A549 (cell line): ENCODE data around the gene IPO4. TPM values are rescaled to one million over a fixed set of nuclear protein-coding genes. Genes with fewer than 3 reads are reported as not detected.

ENCODE experiments used
- ATAC-seq, 2 experiments: fragments of 200-7000 bp in 1 of 2; fragments of >200 bp in 1 of 2; cut with Nextera tagmentation in 1 of 2; cut with Tn5 transposase in 1 of 2; 3 replicates each; pipeline versions ENCODE4 v1.8.0 to v1.9.1; 2018 to 2020; ENCODE audit warnings: mild to moderate bottlenecking in 1 of 2, moderate library complexity in 1 of 2
- CTCF ChIA-PET: fragments of 300-600 bp; sonication (Branson Sonifier 250); formaldehyde crosslinking; extraction: SDS; loops from one replicate; lab custom pipeline; 2021; ENCODE audit warnings: antibody characterized with exemption, inconsistent platforms; lab: Yijun Ruan, JAX
- POLR2A ChIA-PET: fragments of 350-600 bp; formaldehyde crosslinking; extraction: SDS; loops from one replicate; lab custom pipeline; 2021; ENCODE audit warnings: antibody characterized with exemption, inconsistent platforms; lab: Yijun Ruan, JAX
- DNase-seq, 2 experiments: peaks; one replicate each; pipeline versions ENCODE4 v3.0.0 to v3.0.0-alpha.2; 2011 to 2016; ENCODE audit warnings: low read depth in 1 of 2, low spot score in 1 of 2
- FAIRE-seq: peaks from 2 replicates; lab custom pipeline; 2011; peaks lifted over from hg19 to GRCh38; lab: Jason Lieb, UNC
- H3K27ac ChIP-seq, 2 experiments: fragments of >200 bp; sonication (Bioruptor Twin); formaldehyde crosslinking; 3 replicates each; pipeline ENCODE4 v1.5.1; 2016 to 2017
- H3K4me1 ChIP-seq: fragments of >200 bp; sonication (Bioruptor Twin); formaldehyde crosslinking; 3 replicates; pipeline ENCODE4 v1.6.1; 2016
- H3K4me2 ChIP-seq: fragments of >200 bp; sonication (Bioruptor Twin); formaldehyde crosslinking; 3 replicates; pipeline ENCODE4 v1.6.1; 2016
- H3K4me3 ChIP-seq: fragments of >200 bp; sonication (Bioruptor Twin); formaldehyde crosslinking; 3 replicates; pipeline ENCODE4 v1.5.1; 2016
- H3K9me3 ChIP-seq: fragments of >200 bp; sonication (Bioruptor Twin); formaldehyde crosslinking; 3 replicates; pipeline ENCODE4 v1.6.1; 2016
- CBX8 ChIP-seq: fragments of 200-600 bp; sonication (generic); IDR thresholded peaks from 2 replicates; pipeline ENCODE4 v1.6.1; 2016
- CEBPB ChIP-seq, 2 experiments: fragments of >200 bp in 1 of 2; sonication (Bioruptor Twin) in 1 of 2; formaldehyde crosslinking in 1 of 2; IDR thresholded peaks; 2 replicates each; pipeline ENCODE4 v1.6.1; 2012 to 2016
- CHD2 ChIP-seq: fragments of 150-350 bp; IDR thresholded peaks from 2 replicates; pipeline ENCODE4 v1.6.1; 2014; ENCODE audit warnings: low read length; ENCODE audit not compliant: partially characterized antibody
- EHMT2 ChIP-seq: fragments of 200-600 bp; sonication (generic); IDR thresholded peaks from 2 replicates; pipeline ENCODE4 v1.6.1; 2016; ENCODE audit warnings: antibody characterized with exemption, low read depth, mild to moderate bottlenecking, moderate library complexity
- ESRRA ChIP-seq: fragments of 150-350 bp; IDR thresholded peaks from 2 replicates; pipeline ENCODE4 v1.6.1; 2014; ENCODE audit warnings: mild to moderate bottlenecking, low read length, borderline replicate concordance
- FOSL2 ChIP-seq, 2 experiments: fragments of 450-650 bp in 1 of 2; fragments of >200 bp in 1 of 2; sonication (Bioruptor Twin) in 1 of 2; formaldehyde crosslinking; IDR thresholded peaks; 2 replicates each; pipeline versions ENCODE4 v1.5.0 to v1.6.1; 2016 to 2020; ENCODE audit warnings: mild to moderate bottlenecking in 1 of 2, moderate library complexity in 1 of 2
- GATA3 ChIP-seq: IDR thresholded peaks from 2 replicates; pipeline ENCODE4 v1.6.1; 2012; ENCODE audit warnings: borderline replicate concordance
- HMGXB4 ChIP-seq: fragments of 250-450 bp; sonication (Bioruptor Pico); IDR thresholded peaks from 2 replicates; pipeline ENCODE4 v1.5.0; 2021; ENCODE audit warnings: mild to moderate bottlenecking, moderate library complexity, borderline replicate concordance
- HOXB13 ChIP-seq: fragments of 250-450 bp; sonication (Bioruptor Pico); IDR thresholded peaks from 2 replicates; pipeline ENCODE4 v1.5.0; 2020; ENCODE audit warnings: low read depth, mild to moderate bottlenecking, moderate library complexity
- HOXB5 ChIP-seq: fragments of 250-450 bp; sonication (Bioruptor Pico); IDR thresholded peaks from 2 replicates; pipeline ENCODE4 v1.5.0; 2020; ENCODE audit warnings: mild to moderate bottlenecking, moderate library complexity
- JUNB ChIP-seq: fragments of >200 bp; sonication (Bioruptor Twin); formaldehyde crosslinking; IDR thresholded peaks from 2 replicates; pipeline ENCODE4 v1.6.1; 2016
- KDM5A ChIP-seq: fragments of 200-600 bp; sonication (generic); IDR thresholded peaks from 2 replicates; pipeline ENCODE4 v1.6.1; 2016; ENCODE audit warnings: antibody characterized with exemption, mild to moderate bottlenecking
- MYC ChIP-seq: IDR thresholded peaks from 2 replicates; pipeline ENCODE4 v1.6.1; 2012; ENCODE audit warnings: mild to moderate bottlenecking, inconsistent platforms, low read length, improper control_type of control experiment, borderline replicate concordance
- NPAS2 ChIP-seq: fragments of 250-450 bp; sonication (Bioruptor Pico); IDR thresholded peaks from 2 replicates; pipeline ENCODE4 v1.8.0; 2022; ENCODE audit warnings: mild to moderate bottlenecking, moderate library complexity, borderline replicate concordance
- NR3C1 ChIP-seq: fragments of >200 bp; sonication (Bioruptor Twin); formaldehyde crosslinking; IDR thresholded peaks from 3 replicates; pipeline ENCODE4 v1.6.1; 2017
- POLR2A ChIP-seq: IDR thresholded peaks from 2 replicates; pipeline ENCODE4 v1.6.1; 2012; ENCODE audit warnings: mild to moderate bottlenecking, low read length
- RCOR1 ChIP-seq: fragments of 150-350 bp; IDR thresholded peaks from 2 replicates; pipeline ENCODE4 v1.6.1; 2014; ENCODE audit warnings: antibody characterized with exemption, low read length, low read depth
- REST ChIP-seq: fragments of 200-600 bp; sonication (generic); IDR thresholded peaks from 2 replicates; pipeline ENCODE4 v1.6.1; 2016; ENCODE audit warnings: antibody characterized with exemption, mild to moderate bottlenecking, moderate library complexity
- RFX5 ChIP-seq: fragments of 450-650 bp; IDR thresholded peaks from 2 replicates; pipeline ENCODE4 v1.7.1; 2014; ENCODE audit warnings: antibody characterized with exemption, mild to moderate bottlenecking, moderate library complexity
- TFCP2L1 ChIP-seq: fragments of 250-450 bp; sonication (Bioruptor Pico); IDR thresholded peaks from 2 replicates; pipeline ENCODE4 v1.5.0; 2021; ENCODE audit warnings: mild to moderate bottlenecking
- ZC3H11A ChIP-seq: fragments of 450-650 bp; IDR thresholded peaks from 2 replicates; pipeline ENCODE4 v1.6.1; 2014; ENCODE audit warnings: antibody characterized with exemption, mild to moderate bottlenecking
- WGBS: methylation state at CpG from one replicate; pipeline ENCODE4 v1.1.6; 2017; ENCODE audit errors: missing lambda C conversion rate; 5-methylcytosine and 5-hydroxymethylcytosine counted together
- polyA plus RNA-seq, 4 experiments: library from polyadenylated mRNA; depleted of rRNA in 3 of 4; stranded (reverse); fragments of >200 nt; fragmentation: RNase III in 1 of 4; extraction: RNeasy Plus Mini Kit Qiagen cat#74134 plus additional on column Dnase treatment in 1 of 4; gene quantifications; 2 replicates in 3 of 4; 3 replicates in 1 of 4; pipeline ENCODE4 v1.2.3, GENCODE V29; 2011 to 2017
- TF ChIP-seq, protein P1 (sequence below): IDR thresholded peaks from 2 replicates; pipeline ENCODE4 v1.6.1; 2012; ENCODE audit warnings: low read depth, borderline replicate concordance
- TF ChIP-seq, protein P2 (sequence below): IDR thresholded peaks from 2 replicates; pipeline ENCODE4 v1.6.1; 2012
- TF ChIP-seq, protein P3 (sequence below): IDR thresholded peaks from 2 replicates; pipeline ENCODE4 v1.6.1; 2012
- TF ChIP-seq, protein P4 (sequence below): fragments of 150-350 bp; IDR thresholded peaks from 2 replicates; pipeline ENCODE4 v1.6.1; 2014; ENCODE audit warnings: low read depth, mild to moderate bottlenecking, low read length
- TF ChIP-seq, protein P5 (sequence below): fragments of 450-650 bp; IDR thresholded peaks from 2 replicates; pipeline ENCODE4 v1.6.1; 2014; ENCODE audit warnings: antibody characterized with exemption

The IPO4 gene
- polyA plus RNA-seq, 2 of the 4 experiments (the other 2 are of a cell fraction): 37.1 to 91.7 TPM

- TF ChIP-seq, protein P1, sequence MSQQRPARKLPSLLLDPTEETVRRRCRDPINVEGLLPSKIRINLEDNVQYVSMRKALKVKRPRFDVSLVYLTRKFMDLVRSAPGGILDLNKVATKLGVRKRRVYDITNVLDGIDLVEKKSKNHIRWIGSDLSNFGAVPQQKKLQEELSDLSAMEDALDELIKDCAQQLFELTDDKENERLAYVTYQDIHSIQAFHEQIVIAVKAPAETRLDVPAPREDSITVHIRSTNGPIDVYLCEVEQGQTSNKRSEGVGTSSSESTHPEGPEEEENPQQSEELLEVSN: peak; percentile 100
- TF ChIP-seq CEBPB (IDR thresholded peaks at IDR 0.05): no peak
- TF ChIP-seq POLR2A: peak; percentile 78
- no peak for TF ChIP-seq HMGXB4 (CRISPR knock-in tag)
- TF ChIP-seq FOSL2 (IDR thresholded peaks at IDR 0.05): no peak
- TF ChIP-seq FOSL2 (CRISPR knock-in tag; IDR thresholded peaks at IDR 0.05): peak; percentile 42; the same call in 1 of the 2 replicates
- TF ChIP-seq, protein P2, sequence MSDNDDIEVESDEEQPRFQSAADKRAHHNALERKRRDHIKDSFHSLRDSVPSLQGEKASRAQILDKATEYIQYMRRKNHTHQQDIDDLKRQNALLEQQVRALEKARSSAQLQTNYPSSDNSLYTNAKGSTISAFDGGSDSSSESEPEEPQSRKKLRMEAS: peak; percentile 96
- TF ChIP-seq NR3C1: no peak
- TF ChIP-seq, protein P3, sequence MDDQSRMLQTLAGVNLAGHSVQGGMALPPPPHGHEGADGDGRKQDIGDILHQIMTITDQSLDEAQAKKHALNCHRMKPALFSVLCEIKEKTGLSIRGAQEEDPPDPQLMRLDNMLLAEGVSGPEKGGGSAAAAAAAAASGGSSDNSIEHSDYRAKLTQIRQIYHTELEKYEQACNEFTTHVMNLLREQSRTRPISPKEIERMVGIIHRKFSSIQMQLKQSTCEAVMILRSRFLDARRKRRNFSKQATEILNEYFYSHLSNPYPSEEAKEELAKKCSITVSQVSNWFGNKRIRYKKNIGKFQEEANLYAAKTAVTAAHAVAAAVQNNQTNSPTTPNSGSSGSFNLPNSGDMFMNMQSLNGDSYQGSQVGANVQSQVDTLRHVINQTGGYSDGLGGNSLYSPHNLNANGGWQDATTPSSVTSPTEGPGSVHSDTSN: peak; percentile 20; the same call in 1 of the 2 replicates
- no peak for TF ChIP-seq NPAS2 (CRISPR knock-in tag)
- peak; percentile 17; the same call in 1 of the 2 replicates for TF ChIP-seq HOXB5 (CRISPR knock-in tag)
- TF ChIP-seq EHMT2: no peak
- TF ChIP-seq HOXB13 (CRISPR knock-in tag): no peak
- peak; percentile 50; the same call in 1 of the 2 replicates for TF ChIP-seq KDM5A
Observed at GRCh38 chr14:24195186-24196070, 6.8 kb upstream of the IPO4 start, which contains the start of gene TM9SF1 (continued).

- CTCF ChIA-PET: interaction anchor here (1.2 to 1.9 kb wide), 5 partner anchors 10 to 102 kb away, joined by 4 to 9 read pairs (median 5); partner anchors contain the start of genes IRF9 and MDP1
- POLR2A ChIA-PET: interaction anchor here (1.5 to 1.9 kb wide), 4 partner anchors 10 to 48 kb away, joined by 6 to 36 read pairs (median 12); partner anchors contain the start of genes CHMP4A, MDP1, RNF31 and TINF2
- WGBS: 49% methylated on average over 8 of the region's 8 CpGs
- peak overlapping the region; percentile 88 to 98 for H3K27ac ChIP-seq
- peaks cover 14% of the 10 kb centered on the region; the same call in 2 of the 3 replicates for H3K4me1 ChIP-seq
- DNase-seq: peak in 1 of 2 experiments; percentile 21
- TF ChIP-seq MYC (no peak), ZC3H11A (no peak), GATA3 (no peak), JUNB (no peak), RCOR1 (no peak), ESRRA (no peak), CEBPB (IDR thresholded peaks at IDR 0.05) (no peak), EHMT2 (no peak), CHD2 (no peak), REST (no peak), RFX5 (no peak), HOXB13 (CRISPR knock-in tag) (no peak), NR3C1 (no peak), TFCP2L1 (CRISPR knock-in tag) (no peak), KDM5A (no peak), CBX8 (no peak)
- TF ChIP-seq, protein P4, sequence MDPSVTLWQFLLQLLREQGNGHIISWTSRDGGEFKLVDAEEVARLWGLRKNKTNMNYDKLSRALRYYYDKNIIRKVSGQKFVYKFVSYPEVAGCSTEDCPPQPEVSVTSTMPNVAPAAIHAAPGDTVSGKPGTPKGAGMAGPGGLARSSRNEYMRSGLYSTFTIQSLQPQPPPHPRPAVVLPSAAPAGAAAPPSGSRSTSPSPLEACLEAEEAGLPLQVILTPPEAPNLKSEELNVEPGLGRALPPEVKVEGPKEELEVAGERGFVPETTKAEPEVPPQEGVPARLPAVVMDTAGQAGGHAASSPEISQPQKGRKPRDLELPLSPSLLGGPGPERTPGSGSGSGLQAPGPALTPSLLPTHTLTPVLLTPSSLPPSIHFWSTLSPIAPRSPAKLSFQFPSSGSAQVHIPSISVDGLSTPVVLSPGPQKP: no peak
- TF ChIP-seq, protein P2: no peak
- TF ChIP-seq, protein P5, sequence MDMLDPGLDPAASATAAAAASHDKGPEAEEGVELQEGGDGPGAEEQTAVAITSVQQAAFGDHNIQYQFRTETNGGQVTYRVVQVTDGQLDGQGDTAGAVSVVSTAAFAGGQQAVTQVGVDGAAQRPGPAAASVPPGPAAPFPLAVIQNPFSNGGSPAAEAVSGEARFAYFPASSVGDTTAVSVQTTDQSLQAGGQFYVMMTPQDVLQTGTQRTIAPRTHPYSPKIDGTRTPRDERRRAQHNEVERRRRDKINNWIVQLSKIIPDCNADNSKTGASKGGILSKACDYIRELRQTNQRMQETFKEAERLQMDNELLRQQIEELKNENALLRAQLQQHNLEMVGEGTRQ: no peak
- FAIRE-seq: no peak
- peak overlapping the region; percentile 77 for H3K4me2 ChIP-seq
- ATAC-seq: no peak; a peak in 1 of 6 replicates
- H3K4me3 ChIP-seq: peak overlapping the region; percentile 62
- H3K9me3 ChIP-seq: no peaks in the 10 kb centered on the region
Observed at GRCh38 chr14:24194873-24195185, 6.2 kb upstream of the IPO4 start.
